Stimulated activated CD4-positive, alpha-beta T cell treated with anti-CD3 and anti-CD28 coated beads, Interleukin-4, amount 100 ng/mL, for 24 hours (primary cell): Measurements from ENCODE around the gene LRRC51.

Experiments used
- DNase-seq: peaks from one replicate; pipeline ENCODE4 v3.0.0-alpha.2; 2020

The LRRC51 gene

GRCh38 chr11:72070491-72070890 lies 10.2 kb upstream of the LRRC51 start:
- DNase-seq = no peak

GRCh38 chr11:72072348-72072747 lies 8.3 kb upstream of the LRRC51 start:
- DNase-seq = no peak

- DNase-seq = no peak
These were observed 5.5 kb upstream of the LRRC51 start for GRCh38 chr11:72075109-72075508.

GRCh38 chr11:72075756-72076155 lies 4.9 kb upstream of the LRRC51 start:
- DNase-seq = no peak

- DNase-seq = no peak
These were observed 2.2 kb upstream of the LRRC51 start for GRCh38 chr11:72078477-72078876.

- no peak for DNase-seq
These were observed 778 bp upstream of the LRRC51 start for GRCh38 chr11:72079819-72080325.

- no peak for DNase-seq
These were observed 564 bp downstream of the LRRC51 start for GRCh38 chr11:72081184-72081644.

GRCh38 chr11:72081821-72082453 lies 1.3 kb downstream of the LRRC51 start:
- no peak for DNase-seq

- no peak for DNase-seq
These were observed 2.8 kb downstream of the LRRC51 start for GRCh38 chr11:72083414-72083813.

- no peak for DNase-seq
These were observed 3.4 kb downstream of the LRRC51 start for GRCh38 chr11:72084076-72084475.

GRCh38 chr11:72084965-72085364 lies 4.3 kb downstream of the LRRC51 start:
- no peak for DNase-seq

GRCh38 chr11:72085621-72086351 lies 5.1 kb downstream of the LRRC51 start:
- DNase-seq = no peak

GRCh38 chr11:72088076-72088808 lies 7.6 kb downstream of the LRRC51 start:
- DNase-seq = no peak

GRCh38 chr11:72091292-72091691 lies 10.6 kb downstream of the LRRC51 start:
- peak; percentile 70 for DNase-seq

GRCh38 chr11:72098741-72099140 lies 18.1 kb downstream of the LRRC51 start:
- DNase-seq = no peak

- DNase-seq = no peak
These were observed 19.4 kb downstream of the LRRC51 start for GRCh38 chr11:72100009-72100408.

GRCh38 chr11:72100462-72100861 lies 19.8 kb downstream of the LRRC51 start:
- DNase-seq = no peak

GRCh38 chr11:72102162-72102561 lies 21.5 kb downstream of the LRRC51 start:
- DNase-seq = no peak

GRCh38 chr11:72102631-72102945 lies 21.9 kb downstream of the LRRC51 start:
- DNase-seq = no peak

- DNase-seq = peak; percentile 99
These were observed 22.5 kb downstream of the LRRC51 start, which contains the start of gene LAMTOR1 for GRCh38 chr11:72102946-72103753. Gene LAMTOR1, minus strand, starts transcription at chr11:72103297. Its CDS starts 73 bp downstream, at chr11:72103224.

GRCh38 chr11:72103754-72104167 lies 23.1 kb downstream of the LRRC51 start:
- DNase-seq = no peak

- no peak for DNase-seq
These were observed 25.2 kb downstream of the LRRC51 start, which contains the start of gene TOMT for GRCh38 chr11:72105888-72106287. Gene TOMT, plus strand, starts transcription at chr11:72105924. Its CDS starts 28 bp downstream, at chr11:72105952.
